ENCODE data around the gene ATP2C2. TPM values are rescaled to one million over a fixed set of nuclear protein-coding genes. Genes with fewer than 3 reads are reported as not detected.

Gene ATP2C2
- total and polyA plus RNA-seq, 4 donors = 0.49 to 4.3 TPM; not detected in 2

- no peak overlapping the region for H3K4me3 ChIP-seq (ENCODE audit: low read length in 2 of 2)
- H3K4me1 ChIP-seq (ENCODE audit: control insufficient read depth in 1 of 2, insufficient read depth in 2 of 2, low read length in 2 of 2) = no peaks in the 10 kb centered on the region
- no peak overlapping the region for H3K27ac ChIP-seq (ENCODE audit: low read depth in 1 of 2, low read length in 2 of 2)
- DNase-seq (no peak), ATAC-seq (ENCODE audit: low FRiP score) (no peak)
- H3K36me3 ChIP-seq (ENCODE audit: control insufficient read depth in 1 of 2, insufficient read depth in 2 of 2, low read length in 1 of 2) = peaks cover 0 to 4% of the 10 kb centered on the region in 2 donors
- intact Hi-C loops (cut with DNase I) = no loop called here
- H3K27me3 ChIP-seq (ENCODE audit: control insufficient read depth in 1 of 2, insufficient read depth in 2 of 2, low read length in 1 of 2) = no peaks in the 10 kb centered on the region
- no peaks in the 10 kb centered on the region for H3K9me3 ChIP-seq (ENCODE audit: control insufficient read depth, low read length)
- 98 to 100% methylated on average over 2 of the region's 2 CpGs for WGBS, 2 donors
Observed at GRCh38 chr16:84498223-84498610, 129.9 kb downstream of the ATP2C2 start.

GRCh38 chr16:84498859-84499620, 130.7 kb downstream of the ATP2C2 start:
- Histone ChIP-seq H3K4me1 (ENCODE audit: control insufficient read depth in 1 of 2, insufficient read depth in 2 of 2, low read length in 2 of 2) (peaks cover 0 to 5% of the 10 kb centered on the region in 2 donors), H3K4me3 (ENCODE audit: low read length in 2 of 2) (no peak overlapping the region), H3K9me3 (ENCODE audit: control insufficient read depth, low read length) (no peaks in the 10 kb centered on the region), H3K36me3 (ENCODE audit: control insufficient read depth in 1 of 2, insufficient read depth in 2 of 2, low read length in 1 of 2) (peaks cover 0 to 4% of the 10 kb centered on the region in 2 donors), H3K27ac (ENCODE audit: low read depth in 1 of 2, low read length in 2 of 2) (no peak overlapping the region), H3K27me3 (ENCODE audit: control insufficient read depth in 1 of 2, insufficient read depth in 2 of 2, low read length in 1 of 2) (no peaks in the 10 kb centered on the region)
- DNase-seq (peak in 1 of 2 donors; percentile 53), ATAC-seq (ENCODE audit: low FRiP score) (no peak)
- intact Hi-C loops (cut with DNase I) = no loop called here
- WGBS, 2 donors = 90% methylated on average over 13 of the region's 13 CpGs

GRCh38 chr16:84499638-84500037, 131.3 kb downstream of the ATP2C2 start:
- Histone ChIP-seq H3K27me3 (ENCODE audit: control insufficient read depth in 1 of 2, insufficient read depth in 2 of 2, low read length in 1 of 2) (no peaks in the 10 kb centered on the region), H3K36me3 (ENCODE audit: control insufficient read depth in 1 of 2, insufficient read depth in 2 of 2, low read length in 1 of 2) (peaks cover 0 to 4% of the 10 kb centered on the region in 2 donors), H3K4me3 (ENCODE audit: low read length in 2 of 2) (no peak overlapping the region), H3K4me1 (ENCODE audit: control insufficient read depth in 1 of 2, insufficient read depth in 2 of 2, low read length in 2 of 2) (peaks cover 0 to 5% of the 10 kb centered on the region in 2 donors), H3K27ac (ENCODE audit: low read depth in 1 of 2, low read length in 2 of 2) (no peak overlapping the region), H3K9me3 (ENCODE audit: control insufficient read depth, low read length) (no peaks in the 10 kb centered on the region)
- ATAC-seq (ENCODE audit: low FRiP score) (no peak), DNase-seq (peak in 1 of 2 donors; percentile 23)
- intact Hi-C loops (cut with DNase I) = no loop called here
- WGBS, 2 donors = 87 to 93% methylated on average over 15 of the region's 15 CpGs

GRCh38 chr16:84500531-84500930, 132.2 kb downstream of the ATP2C2 start:
- Histone ChIP-seq H3K4me1 (ENCODE audit: control insufficient read depth in 1 of 2, insufficient read depth in 2 of 2, low read length in 2 of 2) (peaks cover 0 to 5% of the 10 kb centered on the region in 2 donors), H3K9me3 (ENCODE audit: control insufficient read depth, low read length) (no peaks in the 10 kb centered on the region), H3K36me3 (ENCODE audit: control insufficient read depth in 1 of 2, insufficient read depth in 2 of 2, low read length in 1 of 2) (peaks cover 0 to 2% of the 10 kb centered on the region in 2 donors), H3K27ac (ENCODE audit: low read depth in 1 of 2, low read length in 2 of 2) (no peak overlapping the region), H3K27me3 (ENCODE audit: control insufficient read depth in 1 of 2, insufficient read depth in 2 of 2, low read length in 1 of 2) (no peaks in the 10 kb centered on the region), H3K4me3 (ENCODE audit: low read length in 2 of 2) (no peak overlapping the region)
- 95 to 96% methylated on average over 13 of the region's 13 CpGs for WGBS, 2 donors
- ATAC-seq (ENCODE audit: low FRiP score) (no peak), DNase-seq (peak in 1 of 2 donors; percentile 53)
- intact Hi-C loops (cut with DNase I) = no loop called here

- ATAC-seq (ENCODE audit: low FRiP score) (no peak), DNase-seq (peak in 1 of 2 donors; percentile 71)
- no peaks in the 10 kb centered on the region for H3K36me3 ChIP-seq (ENCODE audit: control insufficient read depth in 1 of 2, insufficient read depth in 2 of 2, low read length in 1 of 2)
- WGBS, 2 donors = 91 to 92% methylated on average over 12 of the region's 12 CpGs
- intact Hi-C loops (cut with DNase I) = no loop called here
- no peak overlapping the region for H3K4me3 ChIP-seq (ENCODE audit: low read length in 2 of 2)
- H3K9me3 ChIP-seq (ENCODE audit: control insufficient read depth, low read length) = no peaks in the 10 kb centered on the region
- H3K27me3 ChIP-seq (ENCODE audit: control insufficient read depth in 1 of 2, insufficient read depth in 2 of 2, low read length in 1 of 2) = no peaks in the 10 kb centered on the region
- H3K4me1 ChIP-seq (ENCODE audit: control insufficient read depth in 1 of 2, insufficient read depth in 2 of 2, low read length in 2 of 2) = peaks cover 0 to 5% of the 10 kb centered on the region in 2 donors
- no peak overlapping the region for H3K27ac ChIP-seq (ENCODE audit: low read depth in 1 of 2, low read length in 2 of 2)
Observed at GRCh38 chr16:84501077-84501735, 132.9 kb downstream of the ATP2C2 start.

GRCh38 chr16:84502075-84502474, 133.7 kb downstream of the ATP2C2 start:
- WGBS, 2 donors = 95 to 96% methylated on average over 13 of the region's 13 CpGs
- no peak overlapping the region for H3K27ac ChIP-seq (ENCODE audit: low read depth in 1 of 2, low read length in 2 of 2)
- H3K36me3 ChIP-seq (ENCODE audit: control insufficient read depth in 1 of 2, insufficient read depth in 2 of 2, low read length in 1 of 2) = no peaks in the 10 kb centered on the region
- intact Hi-C loops (cut with DNase I) = no loop called here
- H3K9me3 ChIP-seq (ENCODE audit: control insufficient read depth, low read length) = no peaks in the 10 kb centered on the region
- ATAC-seq (ENCODE audit: low FRiP score) (no peak), DNase-seq (peak in 1 of 2 donors; percentile 39)
- peaks cover 0 to 5% of the 10 kb centered on the region in 2 donors for H3K4me1 ChIP-seq (ENCODE audit: control insufficient read depth in 1 of 2, insufficient read depth in 2 of 2, low read length in 2 of 2)
- no peak overlapping the region for H3K4me3 ChIP-seq (ENCODE audit: low read length in 2 of 2)
- H3K27me3 ChIP-seq (ENCODE audit: control insufficient read depth in 1 of 2, insufficient read depth in 2 of 2, low read length in 1 of 2) = no peaks in the 10 kb centered on the region

- peaks cover 0 to 5% of the 10 kb centered on the region in 2 donors for H3K4me1 ChIP-seq (ENCODE audit: control insufficient read depth in 1 of 2, insufficient read depth in 2 of 2, low read length in 2 of 2)
- no peaks in the 10 kb centered on the region for H3K9me3 ChIP-seq (ENCODE audit: control insufficient read depth, low read length)
- no peak overlapping the region for H3K4me3 ChIP-seq (ENCODE audit: low read length in 2 of 2)
- WGBS, 2 donors = 90 to 94% methylated on average over 6 of the region's 6 CpGs
- peak in 1 of 2 donors; percentile 44 for DNase-seq
- ATAC-seq (ENCODE audit: low FRiP score) = no peak
- H3K27ac ChIP-seq (ENCODE audit: low read depth in 1 of 2, low read length in 2 of 2) = no peak overlapping the region
- H3K27me3 ChIP-seq (ENCODE audit: control insufficient read depth in 1 of 2, insufficient read depth in 2 of 2, low read length in 1 of 2) = no peaks in the 10 kb centered on the region
- intact Hi-C loops (cut with DNase I) = no loop called here
- no peaks in the 10 kb centered on the region for H3K36me3 ChIP-seq (ENCODE audit: control insufficient read depth in 1 of 2, insufficient read depth in 2 of 2, low read length in 1 of 2)
Observed at GRCh38 chr16:84502581-84502980, 134.2 kb downstream of the ATP2C2 start.

- no peaks in the 10 kb centered on the region for H3K36me3 ChIP-seq (ENCODE audit: control insufficient read depth in 1 of 2, insufficient read depth in 2 of 2, low read length in 1 of 2)
- DNase-seq = peak in 1 of 2 donors; percentile 34
- peak; percentile 0 for ATAC-seq (ENCODE audit: low FRiP score)
- no peaks in the 10 kb centered on the region for H3K27me3 ChIP-seq (ENCODE audit: control insufficient read depth in 1 of 2, insufficient read depth in 2 of 2, low read length in 1 of 2)
- no peaks in the 10 kb centered on the region for H3K9me3 ChIP-seq (ENCODE audit: control insufficient read depth, low read length)
- H3K4me1 ChIP-seq (ENCODE audit: control insufficient read depth in 1 of 2, insufficient read depth in 2 of 2, low read length in 2 of 2) = peaks cover 0 to 5% of the 10 kb centered on the region in 2 donors
- intact Hi-C loops (cut with DNase I) = loop anchor here in 1 of 2 donors (2.0 kb wide), 1 partner anchor 115 kb away; the partner anchor contains the start of gene COTL1
- H3K27ac ChIP-seq (ENCODE audit: low read depth in 1 of 2, low read length in 2 of 2) = no peak overlapping the region
- 35 to 36% methylated on average over 13 of the region's 13 CpGs for WGBS, 2 donors
- H3K4me3 ChIP-seq (ENCODE audit: low read length in 2 of 2) = peak overlapping the region; percentile 50 to 71
Observed at GRCh38 chr16:84503751-84504395, 135.5 kb downstream of the ATP2C2 start.

All from aorta (tissue), 5 donors.